ENCODE data around the gene CYSTM1.

DNA sequence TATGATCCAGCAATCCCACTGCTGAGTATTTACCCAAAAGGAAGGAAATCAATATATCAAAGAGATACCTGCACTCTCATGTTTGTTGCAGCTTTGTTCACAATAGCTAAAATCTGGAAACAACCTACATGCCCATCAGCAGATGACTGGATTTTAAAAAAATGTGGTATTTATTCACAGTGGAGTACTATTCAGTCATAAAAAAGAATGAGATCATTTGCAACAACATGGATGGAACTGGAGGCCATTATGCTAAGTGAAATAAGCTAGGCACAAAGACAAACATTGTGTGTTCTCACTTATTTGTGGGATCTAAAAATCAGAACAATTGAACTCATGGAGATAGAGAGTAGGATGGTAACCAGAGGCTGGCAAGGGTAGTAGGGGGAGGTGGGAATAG, 33.1 kb downstream of the CYSTM1 start:
- TF ChIP-seq EZH2 (IDR thresholded peaks at IDR 0.05; ENCODE audit: borderline replicate concordance, low read depth, low read length, severe bottlenecking) (no peak), MYC (IDR thresholded peaks at IDR 0.05; ENCODE audit: low read depth, low read length) (no peak), POLR2A (IDR thresholded peaks at IDR 0.05; ENCODE audit: low read depth, low read length) (no peak), JUN (IDR thresholded peaks at IDR 0.05; ENCODE audit: borderline replicate concordance, insufficient read depth, insufficient read length, low read depth) (no peak)
- TF ChIP-seq, protein P1, sequence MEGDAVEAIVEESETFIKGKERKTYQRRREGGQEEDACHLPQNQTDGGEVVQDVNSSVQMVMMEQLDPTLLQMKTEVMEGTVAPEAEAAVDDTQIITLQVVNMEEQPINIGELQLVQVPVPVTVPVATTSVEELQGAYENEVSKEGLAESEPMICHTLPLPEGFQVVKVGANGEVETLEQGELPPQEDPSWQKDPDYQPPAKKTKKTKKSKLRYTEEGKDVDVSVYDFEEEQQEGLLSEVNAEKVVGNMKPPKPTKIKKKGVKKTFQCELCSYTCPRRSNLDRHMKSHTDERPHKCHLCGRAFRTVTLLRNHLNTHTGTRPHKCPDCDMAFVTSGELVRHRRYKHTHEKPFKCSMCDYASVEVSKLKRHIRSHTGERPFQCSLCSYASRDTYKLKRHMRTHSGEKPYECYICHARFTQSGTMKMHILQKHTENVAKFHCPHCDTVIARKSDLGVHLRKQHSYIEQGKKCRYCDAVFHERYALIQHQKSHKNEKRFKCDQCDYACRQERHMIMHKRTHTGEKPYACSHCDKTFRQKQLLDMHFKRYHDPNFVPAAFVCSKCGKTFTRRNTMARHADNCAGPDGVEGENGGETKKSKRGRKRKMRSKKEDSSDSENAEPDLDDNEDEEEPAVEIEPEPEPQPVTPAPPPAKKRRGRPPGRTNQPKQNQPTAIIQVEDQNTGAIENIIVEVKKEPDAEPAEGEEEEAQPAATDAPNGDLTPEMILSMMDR (IDR thresholded peaks at IDR 0.05; ENCODE audit: extremely low read depth in 1 of 2, insufficient read depth in 1 of 2, low read depth in 1 of 2, low read length in 2 of 2): no peak
- TF ChIP-seq, protein P2, sequence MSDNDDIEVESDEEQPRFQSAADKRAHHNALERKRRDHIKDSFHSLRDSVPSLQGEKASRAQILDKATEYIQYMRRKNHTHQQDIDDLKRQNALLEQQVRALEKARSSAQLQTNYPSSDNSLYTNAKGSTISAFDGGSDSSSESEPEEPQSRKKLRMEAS (IDR thresholded peaks at IDR 0.05; ENCODE audit: insufficient read depth, insufficient read length): no peak
